ENCODE data around the gene NR4A2. TPM values are rescaled to one million over a fixed set of nuclear protein-coding genes. Genes with fewer than 3 reads are reported as not detected.
A peak's percentile ranks its signal among the peaks of the same experiment; 100 is the strongest.

Gene NR4A2
- total RNA-seq, 1 experiment from 2014 or later = 4.8 TPM

- no peak for DNase-seq (ENCODE audit: extremely low read depth, low read depth)
Observed at GRCh38 chr2:156340804-156341451, 8.4 kb upstream of the NR4A2 start.

- DNase-seq (ENCODE audit: extremely low read depth, low read depth) = no peak
Observed at GRCh38 chr2:156340377-156340776, 7.9 kb upstream of the NR4A2 start.

- no peak for DNase-seq (ENCODE audit: extremely low read depth, low read depth)
Observed at GRCh38 chr2:156339865-156340264, 7.3 kb upstream of the NR4A2 start.

- peak; percentile 31 for DNase-seq (ENCODE audit: extremely low read depth, low read depth)
Observed at GRCh38 chr2:156339110-156339847, 6.8 kb upstream of the NR4A2 start.

GRCh38 chr2:156338578-156338977 is 6.1 kb upstream of the NR4A2 start:
- DNase-seq (ENCODE audit: extremely low read depth, low read depth) = peak; percentile 26

GRCh38 chr2:156334496-156335478 is 2.3 kb upstream of the NR4A2 start:
- peak; percentile 97 for DNase-seq (ENCODE audit: extremely low read depth, low read depth)

- DNase-seq (ENCODE audit: extremely low read depth, low read depth) = no peak
Observed at GRCh38 chr2:156333951-156334495, 1.5 kb upstream of the NR4A2 start.

- peak; percentile 65 for DNase-seq (ENCODE audit: extremely low read depth, low read depth)
Observed at GRCh38 chr2:156333274-156333950, 891 bp upstream of the NR4A2 start.

- DNase-seq (ENCODE audit: extremely low read depth, low read depth) = no peak
Observed at GRCh38 chr2:156332284-156332533, 312 bp downstream of the NR4A2 start.

- DNase-seq (ENCODE audit: extremely low read depth, low read depth) = peak; percentile 31
Observed at GRCh38 chr2:156331572-156332283, 793 bp downstream of the NR4A2 start.

GRCh38 chr2:156329927-156330726 is 2.4 kb downstream of the NR4A2 start:
- DNase-seq (ENCODE audit: extremely low read depth, low read depth) = no peak

- no peak for DNase-seq (ENCODE audit: extremely low read depth, low read depth)
Observed at GRCh38 chr2:156329031-156329926, 3.2 kb downstream of the NR4A2 start.

- no peak for DNase-seq (ENCODE audit: extremely low read depth, low read depth)
Observed at GRCh38 chr2:156327835-156328695, 4.5 kb downstream of the NR4A2 start.

- no peak for DNase-seq (ENCODE audit: extremely low read depth, low read depth)
Observed at GRCh38 chr2:156326526-156327095, 5.9 kb downstream of the NR4A2 start.

- no peak for DNase-seq (ENCODE audit: extremely low read depth, low read depth)
Observed at GRCh38 chr2:156325688-156326525, 6.6 kb downstream of the NR4A2 start.

GRCh38 chr2:156323754-156324153 is 8.8 kb downstream of the NR4A2 start:
- DNase-seq (ENCODE audit: extremely low read depth, low read depth) = no peak

Data from NCI-H460 (cell line).